ENCODE data around the gene FAM217B.

- TF ChIP-seq, protein P1, sequence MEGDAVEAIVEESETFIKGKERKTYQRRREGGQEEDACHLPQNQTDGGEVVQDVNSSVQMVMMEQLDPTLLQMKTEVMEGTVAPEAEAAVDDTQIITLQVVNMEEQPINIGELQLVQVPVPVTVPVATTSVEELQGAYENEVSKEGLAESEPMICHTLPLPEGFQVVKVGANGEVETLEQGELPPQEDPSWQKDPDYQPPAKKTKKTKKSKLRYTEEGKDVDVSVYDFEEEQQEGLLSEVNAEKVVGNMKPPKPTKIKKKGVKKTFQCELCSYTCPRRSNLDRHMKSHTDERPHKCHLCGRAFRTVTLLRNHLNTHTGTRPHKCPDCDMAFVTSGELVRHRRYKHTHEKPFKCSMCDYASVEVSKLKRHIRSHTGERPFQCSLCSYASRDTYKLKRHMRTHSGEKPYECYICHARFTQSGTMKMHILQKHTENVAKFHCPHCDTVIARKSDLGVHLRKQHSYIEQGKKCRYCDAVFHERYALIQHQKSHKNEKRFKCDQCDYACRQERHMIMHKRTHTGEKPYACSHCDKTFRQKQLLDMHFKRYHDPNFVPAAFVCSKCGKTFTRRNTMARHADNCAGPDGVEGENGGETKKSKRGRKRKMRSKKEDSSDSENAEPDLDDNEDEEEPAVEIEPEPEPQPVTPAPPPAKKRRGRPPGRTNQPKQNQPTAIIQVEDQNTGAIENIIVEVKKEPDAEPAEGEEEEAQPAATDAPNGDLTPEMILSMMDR (IDR thresholded peaks at IDR 0.05), result no peak
- TF ChIP-seq POLR2A (IDR thresholded peaks at IDR 0.05), result no peak
These were observed 2.1 kb downstream of the FAM217B start for GRCh38 chr20:59942245-59942644.
